MM.1S (cell line): Measurements from ENCODE around the gene TRPT1.

Experiments used
- DNase-seq: peaks from one replicate; pipeline ENCODE4 v3.0.0-alpha.2; 2015
- H2AFZ ChIP-seq: fragments of 300-600 bp; sonication (generic); 2 replicates; pipeline ENCODE4 v1.6.0; 2016; ENCODE audit warnings: antibody characterized with exemption, low read length
- H3F3A ChIP-seq: fragments of 300-600 bp; sonication (generic); 2 replicates; pipeline ENCODE4 v1.6.1; 2016; ENCODE audit warnings: mild to moderate bottlenecking, antibody characterized with exemption, low read length, moderate library complexity, mixed read lengths; ENCODE audit not compliant: insufficient read depth
- H3K27ac ChIP-seq: fragments of 300-600 bp; sonication (generic); 2 replicates; pipeline ENCODE4 v1.5.1; 2016; ENCODE audit warnings: mild to moderate bottlenecking, low read length
- H3K27me3 ChIP-seq: fragments of 300-600 bp; sonication (generic); replicated peaks from 2 replicates; pipeline ENCODE4 v1.6.0; 2016; ENCODE audit warnings: low read length; ENCODE audit not compliant: insufficient read depth
- H3K36me3 ChIP-seq: fragments of 300-600 bp; sonication (generic); replicated peaks from 2 replicates; pipeline ENCODE4 v1.6.1; 2016; ENCODE audit warnings: mild to moderate bottlenecking, low read length, mixed read lengths; ENCODE audit not compliant: insufficient read depth
- H3K4me1 ChIP-seq: fragments of 300-600 bp; sonication (generic); 2 replicates; pipeline ENCODE4 v1.6.1; 2016; ENCODE audit warnings: low read length, mixed read lengths
- H3K4me2 ChIP-seq: fragments of 300-600 bp; sonication (generic); 2 replicates; pipeline ENCODE4 v1.6.0; 2016; ENCODE audit warnings: low read depth, low read length
- H3K4me3 ChIP-seq: fragments of 300-600 bp; sonication (generic); 2 replicates; pipeline ENCODE4 v1.5.1; 2016; ENCODE audit warnings: low read length, mixed read lengths
- H3K79me2 ChIP-seq: fragments of 300-600 bp; sonication (generic); 2 replicates; pipeline ENCODE4 v1.6.1; 2016; ENCODE audit warnings: mixed run types, low read length, mixed read lengths
- H3K9ac ChIP-seq: fragments of 300-600 bp; sonication (generic); 2 replicates; pipeline ENCODE4 v1.6.1; 2016; ENCODE audit warnings: low read length, mixed read lengths
- H3K9me2 ChIP-seq: fragments of 300-600 bp; sonication (generic); replicated peaks from 2 replicates; pipeline ENCODE4 v1.6.1; 2016; ENCODE audit warnings: mild to moderate bottlenecking, low read length, mixed read lengths; ENCODE audit not compliant: insufficient read depth
- H3K9me3 ChIP-seq: fragments of 300-600 bp; sonication (generic); replicated peaks from 2 replicates; pipeline ENCODE4 v1.6.1; 2016; ENCODE audit warnings: mild to moderate bottlenecking, low read length, mixed read lengths; ENCODE audit not compliant: insufficient read depth
- H4K20me1 ChIP-seq: fragments of 300-600 bp; sonication (generic); 2 replicates; pipeline ENCODE4 v1.6.1; 2016; ENCODE audit warnings: mild to moderate bottlenecking, low read length, moderate library complexity, mixed read lengths; ENCODE audit not compliant: insufficient read depth
- EZH2 ChIP-seq: fragments of 300-600 bp; sonication (generic); optimal IDR thresholded peaks from 2 replicates; pipeline ENCODE3; 2017; ENCODE audit warnings: low read depth, mild to moderate bottlenecking, antibody characterized with exemption, low read length, mixed read lengths
- EZH2phosphoT487 ChIP-seq: fragments of 300-600 bp; sonication (generic); IDR thresholded peaks from 2 replicates; pipeline ENCODE4 v1.6.1; 2018; ENCODE audit warnings: antibody characterized with exemption, low read length
- TF ChIP-seq, protein P1 (sequence below): fragments of 300-600 bp; sonication (generic); IDR thresholded peaks from 2 replicates; pipeline ENCODE4 v1.5.1; 2016; ENCODE audit warnings: antibody characterized with exemption, low read length, mixed read lengths

Gene TRPT1

DNA sequence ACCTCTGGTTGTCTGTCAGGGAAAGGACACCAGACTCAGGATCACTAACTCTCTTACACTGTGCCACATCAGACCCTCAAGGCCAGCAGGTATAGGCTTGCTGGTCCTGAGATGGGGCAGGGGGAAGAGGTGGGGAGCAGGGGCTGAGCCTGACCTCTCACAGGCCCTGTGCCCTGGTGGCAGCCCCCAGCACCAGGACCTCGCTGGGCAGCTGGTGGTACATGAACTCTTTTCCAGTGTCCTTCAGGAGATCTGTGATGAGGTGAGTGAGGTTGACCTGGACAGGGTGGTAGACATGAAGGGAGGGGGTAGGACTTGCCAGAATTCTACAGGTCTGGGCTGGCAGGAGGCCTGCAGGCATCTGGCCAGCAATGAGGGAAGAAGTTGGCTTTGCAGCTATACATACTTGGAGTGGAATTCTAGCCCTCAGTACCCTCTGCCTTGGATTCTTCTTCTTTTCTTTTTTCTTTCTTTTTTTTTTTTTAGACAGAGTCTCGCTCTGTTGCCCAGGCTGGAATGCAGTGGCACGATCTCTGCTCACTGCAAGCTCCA, 1.5 kb upstream of the TRPT1 start:
- Histone ChIP-seq H3K79me2 (peaks cover 29% of the 10 kb centered on the region), H3K9me3 (no peaks in the 10 kb centered on the region), H3K9me2 (no peaks in the 10 kb centered on the region), H3K9ac (peak overlapping the region; percentile 79; the same call in 1 of the 2 replicates), H3K4me3 (peak overlapping the region; percentile 87), H3K36me3 (no peaks in the 10 kb centered on the region), H2AFZ (no peak overlapping the region), H3K27me3 (no peaks in the 10 kb centered on the region), H3F3A (peaks cover 7% of the 10 kb centered on the region), H3K4me1 (peaks cover 14% of the 10 kb centered on the region), H3K4me2 (peak overlapping the region; percentile 93), H3K27ac (no peak overlapping the region), H4K20me1 (no peaks in the 10 kb centered on the region)
- DNase-seq: no peak
- no peak for TF ChIP-seq EZH2phosphoT487
- TF ChIP-seq EZH2: no peak
- TF ChIP-seq, protein P1, sequence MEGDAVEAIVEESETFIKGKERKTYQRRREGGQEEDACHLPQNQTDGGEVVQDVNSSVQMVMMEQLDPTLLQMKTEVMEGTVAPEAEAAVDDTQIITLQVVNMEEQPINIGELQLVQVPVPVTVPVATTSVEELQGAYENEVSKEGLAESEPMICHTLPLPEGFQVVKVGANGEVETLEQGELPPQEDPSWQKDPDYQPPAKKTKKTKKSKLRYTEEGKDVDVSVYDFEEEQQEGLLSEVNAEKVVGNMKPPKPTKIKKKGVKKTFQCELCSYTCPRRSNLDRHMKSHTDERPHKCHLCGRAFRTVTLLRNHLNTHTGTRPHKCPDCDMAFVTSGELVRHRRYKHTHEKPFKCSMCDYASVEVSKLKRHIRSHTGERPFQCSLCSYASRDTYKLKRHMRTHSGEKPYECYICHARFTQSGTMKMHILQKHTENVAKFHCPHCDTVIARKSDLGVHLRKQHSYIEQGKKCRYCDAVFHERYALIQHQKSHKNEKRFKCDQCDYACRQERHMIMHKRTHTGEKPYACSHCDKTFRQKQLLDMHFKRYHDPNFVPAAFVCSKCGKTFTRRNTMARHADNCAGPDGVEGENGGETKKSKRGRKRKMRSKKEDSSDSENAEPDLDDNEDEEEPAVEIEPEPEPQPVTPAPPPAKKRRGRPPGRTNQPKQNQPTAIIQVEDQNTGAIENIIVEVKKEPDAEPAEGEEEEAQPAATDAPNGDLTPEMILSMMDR: no peak

DNA sequence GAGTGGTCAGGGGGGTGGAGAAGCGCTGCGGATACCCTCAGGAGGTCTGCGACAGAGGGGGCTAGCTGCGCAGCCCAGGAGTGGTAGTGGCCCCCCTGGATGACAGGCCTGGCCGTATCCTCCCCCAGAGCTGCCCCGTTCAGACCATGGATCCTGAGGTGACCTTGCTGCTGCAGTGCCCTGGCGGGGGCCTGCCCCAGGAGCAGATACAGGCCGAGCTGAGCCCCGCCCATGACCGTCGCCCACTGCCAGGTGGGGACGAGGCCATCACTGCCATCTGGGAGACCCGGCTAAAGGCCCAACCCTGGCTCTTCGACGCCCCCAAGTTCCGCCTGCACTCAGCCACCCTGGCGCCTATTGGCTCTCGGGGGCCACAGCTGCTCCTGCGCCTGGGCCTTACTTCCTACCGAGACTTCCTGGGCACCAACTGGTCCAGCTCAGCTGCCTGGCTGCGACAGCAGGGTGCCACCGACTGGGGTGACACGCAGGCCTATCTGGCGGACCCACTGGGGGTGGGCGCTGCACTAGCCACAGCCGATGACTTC, 593 bp upstream of the TRPT1 start:
- Histone ChIP-seq H3K27me3 (no peaks in the 10 kb centered on the region), H4K20me1 (no peaks in the 10 kb centered on the region), H2AFZ (peak overlapping the region; percentile 86), H3K79me2 (peaks cover 29% of the 10 kb centered on the region), H3K27ac (peak overlapping the region; percentile 30; the same call in 1 of the 2 replicates), H3F3A (peaks cover 7% of the 10 kb centered on the region), H3K9ac (peak overlapping the region; percentile 79), H3K9me3 (no peaks in the 10 kb centered on the region), H3K4me1 (peaks cover 14% of the 10 kb centered on the region), H3K4me3 (peak overlapping the region; percentile 87), H3K36me3 (no peaks in the 10 kb centered on the region), H3K4me2 (peak overlapping the region; percentile 93), H3K9me2 (no peaks in the 10 kb centered on the region)
- TF ChIP-seq, protein P1: no peak
- TF ChIP-seq EZH2phosphoT487 (no peak), EZH2 (no peak)
- peak; percentile 49 for DNase-seq

DNA sequence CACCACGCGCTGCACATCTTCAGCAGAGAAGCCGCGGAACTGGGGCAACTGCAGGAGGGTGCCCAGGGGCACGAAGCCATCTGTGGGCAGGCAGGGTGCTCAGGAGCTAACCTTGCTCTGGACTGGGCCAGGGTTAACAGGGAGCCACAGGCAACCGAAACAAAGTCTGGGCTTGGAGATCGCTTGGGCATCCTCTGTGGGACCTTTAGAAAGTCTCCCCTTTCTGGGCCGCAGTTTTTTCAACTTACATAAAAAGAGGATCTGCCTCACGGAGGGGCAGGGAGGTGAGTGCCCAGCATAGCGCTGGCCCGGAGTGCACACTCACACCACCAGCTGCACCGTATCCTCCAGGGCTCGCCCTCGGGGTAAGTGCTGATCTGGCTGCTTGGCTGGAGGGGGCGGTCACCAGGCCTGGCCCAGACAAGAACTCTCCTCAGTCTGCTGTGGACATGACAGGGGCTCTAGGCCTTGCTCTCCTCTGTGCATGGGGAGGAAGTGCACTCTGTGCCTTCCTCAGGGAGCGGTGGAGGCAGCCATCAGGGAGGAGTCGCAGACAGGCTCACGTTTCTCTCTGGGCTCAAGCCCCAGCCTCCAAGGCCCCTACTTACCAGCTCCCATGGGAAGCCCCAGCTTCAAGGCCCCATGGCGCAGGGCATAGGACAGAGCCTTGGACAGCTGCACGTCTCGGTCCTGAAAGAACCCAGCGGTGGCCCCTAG, 937 bp downstream of the TRPT1 start:
- Histone ChIP-seq H3F3A (peaks cover 5% of the 10 kb centered on the region), H3K36me3 (no peaks in the 10 kb centered on the region), H3K9me3 (no peaks in the 10 kb centered on the region), H3K79me2 (peaks cover 25% of the 10 kb centered on the region), H3K27ac (no peak overlapping the region), H3K9ac (peak overlapping the region; percentile 79; the same call in 1 of the 2 replicates), H2AFZ (peak overlapping the region; percentile 86; the same call in 1 of the 2 replicates), H3K4me2 (peak overlapping the region; percentile 93), H3K9me2 (no peaks in the 10 kb centered on the region), H3K4me3 (peak overlapping the region; percentile 87), H3K27me3 (no peaks in the 10 kb centered on the region), H3K4me1 (peaks cover 14% of the 10 kb centered on the region), H4K20me1 (no peaks in the 10 kb centered on the region)
- peak; percentile 6 for DNase-seq
- TF ChIP-seq EZH2 (no peak), EZH2phosphoT487 (no peak)
- TF ChIP-seq, protein P1: no peak
